Ascending aorta (tissue), 2 donors: Measurements from ENCODE around the gene DPP9. TPM values are rescaled to one million over a fixed set of nuclear protein-coding genes. Genes with fewer than 3 reads are reported as not detected.

Experiments used
- DNase-seq, 2 donors: peaks; one replicate each; pipeline ENCODE4 v3.0.0-alpha.2; 2019; ENCODE audit warnings: low spot score in 2 of 2
- H3K27ac ChIP-seq, 2 donors: fragments of 200-600 bp; sonication (generic); one replicate each; pipeline ENCODE4 v1.5.1; 2016 to 2017; ENCODE audit warnings: mild to moderate bottlenecking in 1 of 2
- H3K27me3 ChIP-seq: fragments of 200-600 bp; sonication (generic); one replicate; pipeline ENCODE4 v1.5.1; 2017
- H3K36me3 ChIP-seq, 2 donors: fragments of 200-600 bp; sonication (generic); one replicate each; pipeline ENCODE4 v1.5.1; 2016
- H3K4me1 ChIP-seq, 2 donors: fragments of 200-600 bp; sonication (generic); one replicate each; pipeline ENCODE4 v1.5.1; 2016 to 2017; ENCODE audit warnings: mild to moderate bottlenecking in 1 of 2
- H3K4me3 ChIP-seq, 2 donors: fragments of 200-600 bp; sonication (generic); one replicate each; pipeline ENCODE4 v1.5.1; 2016 to 2017; ENCODE audit warnings: mild to moderate bottlenecking in 1 of 2
- H3K9me3 ChIP-seq, 2 donors: fragments of 200-600 bp; sonication (generic); one replicate each; pipeline ENCODE4 v1.5.1; 2016
- intact Hi-C: fragments of 100-400 bp; cut with DNase I; formaldehyde crosslinking; loops from one replicate; pipeline ENCODE4 v1.15.1; 2023
- total RNA-seq: library from RNA; depleted of rRNA; stranded (reverse); fragments of >200 nt; gene quantifications from one replicate; pipeline ENCODE4 v1.1.0, GENCODE V29; 2016
- TF ChIP-seq, protein P1 (sequence below), 3 experiments: fragments of 200-600 bp in 2 of 3; fragments of 450-650 bp in 1 of 3; sonication (generic) in 2 of 3; IDR thresholded peaks; one replicate each; pipeline ENCODE4 v1.5.1; 2016 to 2019; ENCODE audit warnings: antibody characterized with exemption in 3 of 3, mild to moderate bottlenecking in 1 of 3, moderate library complexity in 1 of 3

The DPP9 gene
- total RNA-seq, 1 donor from 2014 or later: 72.2 TPM

DNA sequence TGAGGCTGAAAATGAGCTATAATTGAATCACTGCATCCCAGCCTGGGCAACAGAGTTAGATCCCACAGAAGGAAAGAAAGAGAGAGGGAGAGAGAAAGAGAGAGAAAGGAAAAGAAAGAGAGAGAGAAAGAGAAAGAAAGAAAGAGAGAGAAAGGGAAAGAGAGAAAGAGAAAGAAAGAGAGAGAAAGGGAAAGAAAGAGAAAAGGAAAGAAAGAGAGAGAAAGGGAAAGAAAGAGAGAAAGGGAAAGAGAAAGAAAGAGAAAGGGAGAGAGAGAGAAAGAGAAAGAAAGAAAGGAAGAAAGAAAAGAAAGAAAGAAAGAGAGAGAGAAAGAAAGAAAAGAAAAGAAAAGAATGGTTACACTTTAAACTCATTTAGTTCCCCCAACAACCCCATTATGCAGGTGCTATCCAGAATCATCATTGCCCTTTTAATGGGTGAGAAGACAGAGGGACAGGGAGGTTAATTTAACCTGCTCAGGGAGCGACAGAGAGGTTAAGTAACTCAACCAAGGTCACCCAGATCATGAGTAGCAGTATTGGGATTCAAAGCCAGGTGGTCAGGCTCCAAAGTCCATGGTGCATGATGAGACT, 10.2 kb upstream of the DPP9 start:
- Histone ChIP-seq H3K27ac (no peak overlapping the region), H3K27me3 (no peaks in the 10 kb centered on the region), H3K4me3 (no peak overlapping the region), H3K36me3 (no peaks in the 10 kb centered on the region), H3K9me3 (no peaks in the 10 kb centered on the region), H3K4me1 (no peaks in the 10 kb centered on the region)
- TF ChIP-seq, protein P1, sequence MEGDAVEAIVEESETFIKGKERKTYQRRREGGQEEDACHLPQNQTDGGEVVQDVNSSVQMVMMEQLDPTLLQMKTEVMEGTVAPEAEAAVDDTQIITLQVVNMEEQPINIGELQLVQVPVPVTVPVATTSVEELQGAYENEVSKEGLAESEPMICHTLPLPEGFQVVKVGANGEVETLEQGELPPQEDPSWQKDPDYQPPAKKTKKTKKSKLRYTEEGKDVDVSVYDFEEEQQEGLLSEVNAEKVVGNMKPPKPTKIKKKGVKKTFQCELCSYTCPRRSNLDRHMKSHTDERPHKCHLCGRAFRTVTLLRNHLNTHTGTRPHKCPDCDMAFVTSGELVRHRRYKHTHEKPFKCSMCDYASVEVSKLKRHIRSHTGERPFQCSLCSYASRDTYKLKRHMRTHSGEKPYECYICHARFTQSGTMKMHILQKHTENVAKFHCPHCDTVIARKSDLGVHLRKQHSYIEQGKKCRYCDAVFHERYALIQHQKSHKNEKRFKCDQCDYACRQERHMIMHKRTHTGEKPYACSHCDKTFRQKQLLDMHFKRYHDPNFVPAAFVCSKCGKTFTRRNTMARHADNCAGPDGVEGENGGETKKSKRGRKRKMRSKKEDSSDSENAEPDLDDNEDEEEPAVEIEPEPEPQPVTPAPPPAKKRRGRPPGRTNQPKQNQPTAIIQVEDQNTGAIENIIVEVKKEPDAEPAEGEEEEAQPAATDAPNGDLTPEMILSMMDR (IDR thresholded peaks at IDR 0.05): no peak
- intact Hi-C loops: no loop called here
- no peak for DNase-seq

DNA sequence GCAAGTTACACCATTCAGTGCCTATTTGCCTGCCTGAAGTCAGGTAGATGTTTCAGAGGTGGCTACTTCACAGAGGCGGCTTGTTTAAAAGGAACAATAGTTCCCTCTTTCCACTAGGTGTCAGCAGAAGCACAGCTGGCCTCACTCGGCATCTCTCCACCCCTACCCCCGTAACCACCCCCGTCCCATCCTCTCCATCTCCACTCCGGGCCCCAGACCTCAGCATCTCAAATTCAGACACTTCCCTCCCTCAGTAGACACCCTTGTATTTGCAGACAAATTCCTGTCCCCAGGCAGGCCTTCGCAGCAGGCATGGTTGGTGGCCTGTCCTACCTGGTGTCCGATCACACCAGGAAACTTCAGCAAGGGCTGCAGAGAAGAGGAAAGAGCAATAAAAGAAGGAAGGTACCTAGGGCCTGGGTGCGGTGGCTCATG, 9.1 kb upstream of the DPP9 start:
- no peak for DNase-seq
- no peaks in the 10 kb centered on the region for H3K27me3 ChIP-seq
- H3K4me3 ChIP-seq: no peak overlapping the region
- no peaks in the 10 kb centered on the region for H3K36me3 ChIP-seq
- no peaks in the 10 kb centered on the region for H3K4me1 ChIP-seq
- intact Hi-C loops: loop anchor here (1.0 kb wide), 1 partner anchor 59 kb away; the partner anchor contains the start of gene FEM1A
- no peaks in the 10 kb centered on the region for H3K9me3 ChIP-seq
- no peak overlapping the region for H3K27ac ChIP-seq
- TF ChIP-seq, protein P1 (IDR thresholded peaks at IDR 0.05): peak; percentile 53 to 76 (median 56)

DNA sequence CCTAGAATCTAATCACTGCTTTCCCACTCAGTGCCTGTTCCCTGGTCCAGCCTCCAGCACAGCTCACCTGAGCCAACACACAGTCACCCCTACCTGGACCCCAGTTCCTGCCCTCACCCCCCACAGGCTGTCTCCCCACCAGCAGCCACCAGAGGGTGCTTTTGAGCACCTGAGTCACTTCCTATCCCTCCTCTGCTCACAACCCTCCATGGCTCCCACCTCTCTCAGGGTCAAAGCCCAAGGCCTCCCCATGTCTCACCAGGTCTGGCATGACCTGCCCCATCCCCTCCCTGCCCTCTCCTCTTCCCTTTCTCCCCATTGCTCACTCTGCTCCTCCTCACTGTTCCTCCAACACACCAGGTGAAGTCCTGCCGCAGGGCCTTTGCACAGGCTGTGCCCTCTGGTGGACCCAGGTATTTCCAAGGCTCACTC, 7.1 kb upstream of the DPP9 start:
- TF ChIP-seq, protein P1 (IDR thresholded peaks at IDR 0.05): peak in 2 of 3 experiments; percentile 17 to 31
- Histone ChIP-seq H3K4me1 (no peaks in the 10 kb centered on the region), H3K36me3 (no peaks in the 10 kb centered on the region), H3K27me3 (no peaks in the 10 kb centered on the region), H3K4me3 (no peak overlapping the region), H3K9me3 (no peaks in the 10 kb centered on the region), H3K27ac (no peak overlapping the region)
- intact Hi-C loops: no loop called here
- DNase-seq: no peak

DNA sequence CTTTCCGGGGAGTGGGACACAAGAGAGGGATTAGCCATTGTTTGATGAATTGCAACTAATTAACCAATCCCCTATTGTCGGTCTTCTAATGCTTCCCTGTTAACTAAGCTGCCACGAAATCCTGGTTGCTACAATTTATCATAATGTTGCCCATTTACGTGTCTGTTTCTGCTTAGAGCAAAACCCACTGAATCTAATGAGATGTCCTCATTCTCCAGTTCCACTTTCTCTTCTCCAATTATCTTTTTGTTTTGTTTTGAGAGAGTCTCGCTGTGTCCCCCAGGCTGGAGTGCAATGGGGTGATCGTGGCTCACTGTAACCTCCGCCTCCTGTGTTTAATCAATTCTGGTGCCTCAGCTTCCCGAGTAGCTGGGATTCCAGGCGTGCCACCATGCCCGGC, 5.2 kb upstream of the DPP9 start:
- H3K36me3 ChIP-seq: no peaks in the 10 kb centered on the region
- H3K27ac ChIP-seq: no peak overlapping the region
- no peak for DNase-seq
- peaks cover 0 to 4% of the 10 kb centered on the region in 2 donors for H3K4me1 ChIP-seq
- H3K9me3 ChIP-seq: no peaks in the 10 kb centered on the region
- TF ChIP-seq, protein P1 (IDR thresholded peaks at IDR 0.05): no peak
- intact Hi-C loops: loop anchor here (10.0 kb wide), 1 partner anchor 236 kb away; the partner anchor contains the start of gene KDM4B
- H3K4me3 ChIP-seq: no peak overlapping the region
- H3K27me3 ChIP-seq: no peaks in the 10 kb centered on the region

DNA sequence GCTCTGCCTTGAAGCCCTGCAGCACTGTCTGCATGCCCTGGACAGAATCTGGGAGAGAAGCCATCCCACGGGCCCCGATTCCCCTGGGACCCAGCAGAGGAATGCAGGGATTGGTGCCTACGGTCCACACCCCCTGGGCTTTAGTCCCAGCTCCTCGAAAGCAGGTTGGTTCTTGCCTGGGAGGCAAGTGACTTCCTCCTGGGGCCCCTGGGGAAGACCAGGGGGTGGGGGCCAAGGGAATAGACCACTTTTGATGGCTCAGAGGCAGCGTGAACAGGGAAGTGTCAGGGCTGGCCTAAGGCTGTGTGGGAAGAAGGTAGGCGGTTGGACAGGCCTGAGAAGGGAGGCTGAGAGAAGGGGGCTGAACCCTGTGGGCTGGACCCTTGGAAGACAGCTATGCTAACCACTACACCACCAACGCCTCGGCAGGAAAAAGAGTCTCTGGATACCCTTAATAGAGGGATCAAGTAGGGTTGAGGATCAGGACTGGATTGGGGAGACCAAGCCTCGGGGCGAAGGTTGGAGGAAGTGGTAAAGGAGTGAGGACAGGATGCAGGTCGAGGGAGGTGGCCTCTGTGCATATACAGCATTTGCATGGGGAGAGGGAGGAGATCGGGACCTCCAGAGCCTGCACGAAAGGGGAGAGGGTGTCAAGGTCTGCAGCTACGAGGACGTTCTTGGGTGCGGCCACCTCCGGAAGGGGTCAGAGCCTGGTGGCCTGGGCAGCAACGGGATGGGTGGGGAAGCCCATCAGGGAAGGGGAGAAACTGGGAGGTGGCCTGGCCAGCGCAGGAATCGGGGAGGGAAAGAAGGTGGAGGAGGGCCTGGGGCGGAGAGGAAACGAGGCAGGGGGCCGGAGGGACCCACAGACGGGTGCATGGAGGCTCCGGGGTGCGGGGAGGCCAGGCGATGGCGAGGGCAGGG, 709 bp downstream of the DPP9 start:
- H3K27ac ChIP-seq: peak overlapping the region; percentile 89 to 93
- peaks cover 28 to 35% of the 10 kb centered on the region in 2 donors for H3K36me3 ChIP-seq
- intact Hi-C loops: loop anchor here (1.0 to 10.0 kb wide), 6 partner anchors 10 to 899 kb away; partner anchors contain the start of genes KDM4B, MYDGF, PLIN3 and SAFB
- DNase-seq: peak in 1 of 2 donors; percentile 84
- no peaks in the 10 kb centered on the region for H3K9me3 ChIP-seq
- H3K4me3 ChIP-seq: peak overlapping the region; percentile 87 to 98
- peaks cover 6 to 15% of the 10 kb centered on the region in 2 donors for H3K4me1 ChIP-seq
- TF ChIP-seq, protein P1 (IDR thresholded peaks at IDR 0.05): no peak
- no peaks in the 10 kb centered on the region for H3K27me3 ChIP-seq
